Midbrain (tissue), 1 donor: ENCODE data around the gene LRRC23.
A peak's percentile ranks its signal among the peaks of the same experiment; 100 is the strongest.

Experiments used
- DNase-seq: peaks from one replicate; lab custom pipeline; 2025; lab: John Stamatoyannopoulos, UW

The LRRC23 gene

GRCh38 chr12:6943722-6944380 is 39.2 kb downstream of the LRRC23 start, which contains the start of the genes C12orf57 and RNU7-1:
Gene C12orf57 (plus strand): TSS chr12:6944022. CDS start chr12:6944122, 100 bp downstream.
Gene RNU7-1 (plus strand): TSS chr12:6943816.
- peak; percentile 94 for DNase-seq

- DNase-seq: peak; percentile 91
These were observed 40.0 kb downstream of the LRRC23 start for GRCh38 chr12:6944381-6945186.

GRCh38 chr12:6945613-6946012 is 41.0 kb downstream of the LRRC23 start:
- no peak for DNase-seq

GRCh38 chr12:6946033-6946919 is 41.7 kb downstream of the LRRC23 start:
- no peak for DNase-seq

- no peak for DNase-seq
These were observed 42.3 kb downstream of the LRRC23 start for GRCh38 chr12:6946920-6947374.

- no peak for DNase-seq
These were observed 43.0 kb downstream of the LRRC23 start for GRCh38 chr12:6947615-6948014.

- no peak for DNase-seq
These were observed 44.4 kb downstream of the LRRC23 start for GRCh38 chr12:6948873-6949594.

GRCh38 chr12:6950401-6950801 is 45.8 kb downstream of the LRRC23 start:
- no peak for DNase-seq

- DNase-seq: peak; percentile 30
These were observed 46.4 kb downstream of the LRRC23 start, which contains the start of gene PTPN6 for GRCh38 chr12:6950811-6951540. Gene PTPN6 (plus strand): TSS chr12:6951356. CDS start chr12:6951513, 157 bp downstream.

GRCh38 chr12:6951551-6952120 is 47.0 kb downstream of the LRRC23 start:
- DNase-seq: no peak

- DNase-seq: no peak
These were observed 47.7 kb downstream of the LRRC23 start for GRCh38 chr12:6952121-6952862.

- DNase-seq: no peak
These were observed 48.3 kb downstream of the LRRC23 start for GRCh38 chr12:6952863-6953441.

GRCh38 chr12:6953442-6954315 is 49.1 kb downstream of the LRRC23 start:
- DNase-seq: peak; percentile 46

GRCh38 chr12:6954316-6955107 is 49.9 kb downstream of the LRRC23 start:
- no peak for DNase-seq

- DNase-seq: no peak
These were observed 50.7 kb downstream of the LRRC23 start for GRCh38 chr12:6955108-6956020.

GRCh38 chr12:6956021-6956727 is 51.6 kb downstream of the LRRC23 start:
- DNase-seq: no peak
